Osteoblast (primary cell): ENCODE results near the gene ERBB3. TPM values are rescaled to one million over a fixed set of nuclear protein-coding genes. Genes with fewer than 3 reads are reported as not detected.
A peak's percentile ranks its signal among the peaks of the same experiment; 100 is the strongest.
"Not testable (repeated sequence)": the region's sequence is repeated elsewhere in the genome, so short reads cannot be mapped to it uniquely, and the experiment has no call there.

ENCODE experiments used
- DNase-seq: peaks from one replicate; pipeline ENCODE4 v3.0.0; 2011; ENCODE audit warnings: low spot score, mixed read lengths; ENCODE audit not compliant: insufficient read length; ENCODE audit errors: missing footprints
- H2AFZ ChIP-seq: 2 replicates; pipeline ENCODE4 v1.6.0; 2011; ENCODE audit warnings: mild to moderate bottlenecking, low read length
- H3K27ac ChIP-seq: 2 replicates; pipeline ENCODE4 v1.5.1; 2011; ENCODE audit warnings: mild to moderate bottlenecking, low read depth, low read length, moderate library complexity
- H3K27me3 ChIP-seq: 2 replicates; pipeline ENCODE4 v1.6.0; 2012; ENCODE audit warnings: mild to moderate bottlenecking, control low read depth, inconsistent platforms, low read length, moderate library complexity; ENCODE audit not compliant: insufficient read depth
- H3K36me3 ChIP-seq: 2 replicates; pipeline ENCODE4 v1.5.1; 2011; ENCODE audit warnings: mild to moderate bottlenecking, low read length, control low read depth, moderate library complexity; ENCODE audit not compliant: insufficient read depth
- H3K4me1 ChIP-seq: 2 replicates; pipeline ENCODE4 v1.5.1; 2011; ENCODE audit warnings: mild to moderate bottlenecking, low read length, control low read depth, moderate library complexity; ENCODE audit not compliant: insufficient read depth
- H3K4me2 ChIP-seq: 2 replicates; pipeline ENCODE4 v1.6.0; 2011; ENCODE audit warnings: mild to moderate bottlenecking, low read length; ENCODE audit not compliant: insufficient read depth
- H3K4me3 ChIP-seq: fragments of 200-600 bp; sonication (generic); 3 replicates; pipeline ENCODE4 v1.5.1; 2012; ENCODE audit warnings: mild to moderate bottlenecking, low read length, inconsistent platforms; ENCODE audit not compliant: insufficient read depth
- H3K79me2 ChIP-seq: 2 replicates; pipeline ENCODE4 v1.6.0; 2012; ENCODE audit warnings: mild to moderate bottlenecking, low read length, control low read depth, inconsistent platforms; ENCODE audit not compliant: insufficient read depth
- H3K9me3 ChIP-seq: 2 replicates; pipeline ENCODE4 v1.5.1; 2011; ENCODE audit warnings: low read depth, low read length, control low read depth
- H4K20me1 ChIP-seq: 2 replicates; pipeline ENCODE4 v1.6.0; 2012; ENCODE audit warnings: mild to moderate bottlenecking, low read length, control low read depth; ENCODE audit not compliant: insufficient read depth
- CTCF ChIP-seq: IDR thresholded peaks from 2 replicates; pipeline ENCODE4 v1.5.1; 2011; ENCODE audit warnings: mild to moderate bottlenecking, low read depth, low read length, moderate library complexity; ENCODE audit errors: extremely low read depth
- total RNA-seq: library from RNA; depleted of rRNA; stranded (reverse); fragments of >200 nt; gene quantifications from 2 replicates; pipeline ENCODE4 v1.2.3, GENCODE V29; 2012

The ERBB3 gene
- total RNA-seq, 1 donor, result 1.1 TPM

GRCh38 chr12:56042843-56043242 is 37.1 kb upstream of the ERBB3 start:
- Histone ChIP-seq H2AFZ (no peak overlapping the region), H3K4me3 (peak overlapping the region; percentile 95), H3K27ac (peak overlapping the region; percentile 90), H3K36me3 (peaks cover 37% of the 10 kb centered on the region), H3K9me3 (no peaks in the 10 kb centered on the region), H3K4me2 (peak overlapping the region; percentile 80), H3K79me2 (peaks cover 21% of the 10 kb centered on the region), H3K27me3 (no peaks in the 10 kb centered on the region), H3K4me1 (peaks cover 24% of the 10 kb centered on the region), H4K20me1 (peaks cover 19% of the 10 kb centered on the region)
- no peak for DNase-seq
- no peak for TF ChIP-seq CTCF

- Histone ChIP-seq H2AFZ (no peak overlapping the region), H3K4me2 (no peak overlapping the region), H3K9me3 (no peaks in the 10 kb centered on the region), H4K20me1 (peaks cover 19% of the 10 kb centered on the region), H3K4me1 (peaks cover 20% of the 10 kb centered on the region), H3K27ac (peak overlapping the region; percentile 50), H3K27me3 (no peaks in the 10 kb centered on the region), H3K36me3 (peaks cover 37% of the 10 kb centered on the region), H3K4me3 (no peak overlapping the region), H3K79me2 (peaks cover 21% of the 10 kb centered on the region)
- no peak for TF ChIP-seq CTCF
- no peak for DNase-seq
Observed at GRCh38 chr12:56046027-56046780, 33.8 kb upstream of the ERBB3 start.

- no peak overlapping the region for H2AFZ ChIP-seq
- no peak for DNase-seq
Observed at GRCh38 chr12:56053407-56053893, 26.5 kb upstream of the ERBB3 start.

GRCh38 chr12:56059964-56060363 is 20.0 kb upstream of the ERBB3 start:
- not testable (repeated sequence) for H3K9me3 ChIP-seq, H3K4me2 ChIP-seq, H3K4me1 ChIP-seq, H3K79me2 ChIP-seq, H2AFZ ChIP-seq, H4K20me1 ChIP-seq, H3K36me3 ChIP-seq, H3K4me3 ChIP-seq, H3K27me3 ChIP-seq
- H3K27ac ChIP-seq, result peak overlapping the region; percentile 23
- DNase-seq, result peak; percentile 82

More at GRCh38 chr12:56053407-56053893, 26.5 kb upstream of the ERBB3 start:
- peaks cover 3% of the 10 kb centered on the region for H3K4me1 ChIP-seq
- no peaks in the 10 kb centered on the region for H3K79me2 ChIP-seq
- H3K4me3 ChIP-seq, result no peak overlapping the region
- no peaks in the 10 kb centered on the region for H3K27me3 ChIP-seq
- H4K20me1 ChIP-seq, result no peaks in the 10 kb centered on the region
- H3K36me3 ChIP-seq, result no peaks in the 10 kb centered on the region
- H3K9me3 ChIP-seq, result no peaks in the 10 kb centered on the region
- H3K27ac ChIP-seq, result no peak overlapping the region
- TF ChIP-seq CTCF, result no peak
- H3K4me2 ChIP-seq, result no peak overlapping the region
